Measurements from ENCODE around the gene SFSWAP. TPM values are rescaled to one million over a fixed set of nuclear protein-coding genes. Genes with fewer than 3 reads are reported as not detected.

The SFSWAP gene
- total RNA-seq, 1 experiment from 2014 or later: 68.8 TPM

DNA sequence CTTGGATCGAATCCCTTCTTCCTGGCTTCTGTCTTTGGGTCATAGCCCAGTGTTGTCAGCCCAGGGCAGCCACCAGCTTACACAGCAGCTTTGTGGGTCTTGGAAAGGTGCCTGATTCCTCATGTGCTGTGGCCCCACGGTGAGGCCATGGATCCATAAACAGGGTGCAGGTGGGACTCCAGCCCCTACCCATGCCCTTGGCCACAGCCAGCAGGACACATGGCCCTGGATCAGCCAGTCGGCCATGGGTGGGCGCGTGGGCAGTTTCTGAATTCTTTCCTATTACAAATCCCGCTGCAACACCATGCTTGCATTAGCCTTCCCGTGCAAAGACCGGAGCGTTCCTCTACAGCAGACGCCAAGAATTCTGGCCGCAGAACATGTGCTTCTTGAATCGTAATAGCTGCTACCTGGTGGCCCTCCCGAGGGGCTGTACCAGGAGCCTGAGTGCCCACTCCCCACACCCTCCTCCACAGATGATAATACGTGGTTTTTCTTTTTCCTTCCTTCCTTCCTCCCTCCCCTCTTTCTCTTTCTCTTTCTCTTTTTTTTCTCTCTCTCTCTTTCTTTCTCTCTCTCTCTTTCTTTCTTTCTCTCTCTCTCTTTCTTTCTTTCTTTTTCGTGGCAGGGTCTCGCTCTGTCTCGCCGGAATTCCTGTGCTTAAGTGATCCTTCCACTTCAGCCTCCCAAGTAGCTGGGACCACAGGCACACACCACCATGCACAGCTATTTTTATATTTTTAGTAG, 114.4 kb downstream of the SFSWAP start:
- TF ChIP-seq, protein P1, sequence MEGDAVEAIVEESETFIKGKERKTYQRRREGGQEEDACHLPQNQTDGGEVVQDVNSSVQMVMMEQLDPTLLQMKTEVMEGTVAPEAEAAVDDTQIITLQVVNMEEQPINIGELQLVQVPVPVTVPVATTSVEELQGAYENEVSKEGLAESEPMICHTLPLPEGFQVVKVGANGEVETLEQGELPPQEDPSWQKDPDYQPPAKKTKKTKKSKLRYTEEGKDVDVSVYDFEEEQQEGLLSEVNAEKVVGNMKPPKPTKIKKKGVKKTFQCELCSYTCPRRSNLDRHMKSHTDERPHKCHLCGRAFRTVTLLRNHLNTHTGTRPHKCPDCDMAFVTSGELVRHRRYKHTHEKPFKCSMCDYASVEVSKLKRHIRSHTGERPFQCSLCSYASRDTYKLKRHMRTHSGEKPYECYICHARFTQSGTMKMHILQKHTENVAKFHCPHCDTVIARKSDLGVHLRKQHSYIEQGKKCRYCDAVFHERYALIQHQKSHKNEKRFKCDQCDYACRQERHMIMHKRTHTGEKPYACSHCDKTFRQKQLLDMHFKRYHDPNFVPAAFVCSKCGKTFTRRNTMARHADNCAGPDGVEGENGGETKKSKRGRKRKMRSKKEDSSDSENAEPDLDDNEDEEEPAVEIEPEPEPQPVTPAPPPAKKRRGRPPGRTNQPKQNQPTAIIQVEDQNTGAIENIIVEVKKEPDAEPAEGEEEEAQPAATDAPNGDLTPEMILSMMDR (IDR thresholded peaks at IDR 0.05; ENCODE audit: unreplicated experiment): no peak
- no peak overlapping the region for H3K27ac Mint-ChIP-seq (ENCODE audit: low read depth, unreplicated experiment)
- BruUV-seq (replicated peaks): no TSS peak
- H3K9me3 Mint-ChIP-seq (ENCODE audit: unreplicated experiment): no peaks in the 10 kb centered on the region
- no peak overlapping the region for H3K4me3 Mint-ChIP-seq (ENCODE audit: unreplicated experiment)
- CTCF ChIA-PET: interaction anchor here (0.7 to 1.0 kb wide), 4 partner anchors 12 to 205 kb away, joined by 3 to 4 read pairs (median 3); no protein-coding TSS in a partner anchor
- no peaks in the 10 kb centered on the region for H3K27me3 Mint-ChIP-seq (ENCODE audit: insufficient read depth, unreplicated experiment)
- peak; percentile 36 for DNase-seq (ENCODE audit: unreplicated experiment)
- POLR2A ChIA-PET: interaction anchor here (0.6 to 0.7 kb wide), 2 partner anchors 167 to 206 kb away, joined by 3 read pairs; no protein-coding TSS in a partner anchor
- H3K36me3 Mint-ChIP-seq (ENCODE audit: insufficient read depth, unreplicated experiment): no peaks in the 10 kb centered on the region
- H3K4me1 Mint-ChIP-seq (ENCODE audit: insufficient read depth, unreplicated experiment): peaks cover 13% of the 10 kb centered on the region
- intact Hi-C loops (cut with micrococcal nuclease): no loop called here

DNA sequence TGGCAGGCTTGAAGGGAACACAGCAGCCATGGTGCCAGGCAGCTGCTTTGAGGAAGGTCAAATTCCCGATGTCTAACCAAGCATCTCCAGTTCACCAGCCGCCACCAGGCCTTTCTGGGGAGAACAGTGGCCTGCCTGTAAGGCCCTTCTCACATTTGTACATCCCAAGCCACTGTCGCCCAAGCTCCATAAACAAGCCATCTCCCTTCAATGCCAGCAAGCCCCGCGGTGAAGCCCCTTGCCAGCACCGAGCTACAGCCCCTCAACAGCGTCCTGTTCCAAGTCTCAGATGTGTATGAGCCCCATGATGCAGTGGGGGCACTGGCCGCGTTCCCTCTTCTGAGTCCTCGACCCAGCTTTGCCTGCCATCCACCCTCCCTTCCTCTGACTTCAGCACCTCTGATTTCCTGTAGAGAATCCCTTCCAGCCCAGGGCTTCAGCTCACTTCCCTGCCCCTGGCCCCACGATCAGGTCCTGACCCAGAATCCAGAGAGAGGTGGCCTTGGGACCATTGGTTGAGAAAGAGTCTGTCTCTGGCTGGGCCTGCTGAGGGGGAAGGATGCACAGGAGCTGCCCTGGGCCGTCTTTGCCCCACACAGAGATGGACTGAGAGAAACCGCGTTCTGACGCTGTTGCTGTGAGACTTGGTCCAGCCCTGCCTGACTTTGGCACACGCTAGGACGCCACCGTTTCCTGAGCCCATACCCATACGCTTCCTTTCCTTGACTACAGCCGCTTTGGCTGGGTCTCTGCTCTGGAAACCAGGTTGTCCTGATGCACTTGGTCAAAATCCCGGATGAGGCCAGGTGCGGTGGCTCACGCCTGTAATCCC, 115.4 kb downstream of the SFSWAP start:
- Mint-ChIP-seq H3K27ac (ENCODE audit: low read depth, unreplicated experiment) (no peak overlapping the region), H3K4me1 (ENCODE audit: insufficient read depth, unreplicated experiment) (peaks cover 13% of the 10 kb centered on the region), H3K9me3 (ENCODE audit: unreplicated experiment) (no peaks in the 10 kb centered on the region), H3K36me3 (ENCODE audit: insufficient read depth, unreplicated experiment) (no peaks in the 10 kb centered on the region), H3K27me3 (ENCODE audit: insufficient read depth, unreplicated experiment) (no peaks in the 10 kb centered on the region), H3K4me3 (ENCODE audit: unreplicated experiment) (peak overlapping the region; percentile 75)
- intact Hi-C loops (cut with micrococcal nuclease): no loop called here
- CTCF ChIA-PET: interaction anchor here (0.7 to 1.0 kb wide), 3 partner anchors 11 to 72 kb away, joined by 3 to 4 read pairs (median 3); no protein-coding TSS in a partner anchor
- no peak for DNase-seq (ENCODE audit: unreplicated experiment)
- POLR2A ChIA-PET: interaction anchor here (0.7 kb wide), 1 partner anchor 205 kb away, joined by 3 read pairs; no protein-coding TSS in a partner anchor
- TF ChIP-seq, protein P1 (IDR thresholded peaks at IDR 0.05; ENCODE audit: unreplicated experiment): no peak
- BruUV-seq (replicated peaks): no TSS peak

DNA sequence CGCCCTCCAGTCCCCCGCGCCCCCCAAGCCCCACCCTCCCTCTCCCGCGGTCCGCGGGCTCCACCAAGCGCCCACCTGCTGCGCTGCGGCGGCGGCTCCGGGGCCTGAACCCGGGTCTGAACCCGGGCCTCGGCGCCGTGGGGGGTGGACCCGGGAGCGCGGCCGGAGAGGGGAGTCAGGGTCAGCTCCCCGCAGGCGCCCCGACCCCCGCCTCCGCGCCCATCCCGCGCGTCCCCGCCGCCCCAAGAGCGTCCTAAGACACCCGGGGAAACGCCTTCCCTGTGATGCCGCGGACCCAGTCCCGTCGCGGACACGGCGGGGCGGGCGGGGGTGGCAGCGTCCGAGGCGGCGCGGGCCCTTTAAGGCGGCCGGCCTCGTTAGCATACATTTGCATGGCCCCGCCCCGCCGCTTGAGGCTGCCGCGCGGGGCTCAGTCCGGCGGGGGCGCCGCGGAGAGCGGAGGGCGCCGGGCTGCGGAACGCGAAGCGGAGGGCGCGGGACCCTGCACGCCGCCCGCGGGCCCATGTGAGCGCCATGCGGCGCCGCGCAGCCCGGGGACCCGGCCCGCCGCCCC, 117.2 kb downstream of the SFSWAP start, which contains the start of gene MMP17:
MMP17 (plus strand) TSS at position 433 of the 574 bp plus-strand sequence; CDS start at position 535, 102 bp downstream.
- intact Hi-C loops (cut with micrococcal nuclease): no loop called here
- peak; percentile 54 for DNase-seq (ENCODE audit: unreplicated experiment)
- peak within 1 kb of the TSS; percentile 75 for H3K4me3 Mint-ChIP-seq (ENCODE audit: unreplicated experiment)
- no TSS peak for BruUV-seq (replicated peaks)
- no peaks in the 10 kb centered on the region for H3K36me3 Mint-ChIP-seq (ENCODE audit: insufficient read depth, unreplicated experiment)
- no peak within 1 kb of the TSS for H3K27ac Mint-ChIP-seq (ENCODE audit: low read depth, unreplicated experiment)
- ChIA-PET POLR2A (interaction anchor here (0.7 kb wide), 1 partner anchor 9 kb away, joined by 3 read pairs; no protein-coding TSS in a partner anchor), CTCF (interaction anchor here (0.6 to 1.4 kb wide), 4 partner anchors 14 to 195 kb away, joined by 3 to 5 read pairs (median 3); no protein-coding TSS in a partner anchor)
- no peaks in the 10 kb centered on the region for H3K27me3 Mint-ChIP-seq (ENCODE audit: insufficient read depth, unreplicated experiment)
- H3K9me3 Mint-ChIP-seq (ENCODE audit: unreplicated experiment): no peaks in the 10 kb centered on the region
- H3K4me1 Mint-ChIP-seq (ENCODE audit: insufficient read depth, unreplicated experiment): peaks cover 13% of the 10 kb centered on the region
- TF ChIP-seq, protein P1 (IDR thresholded peaks at IDR 0.05; ENCODE audit: unreplicated experiment): peak; percentile 28

Measured in MCF 10A (cell line).